Esophagus muscularis mucosa (tissue), 3 donors: Measurements from ENCODE around the gene WWOX.

ENCODE experiments used
- EP300 ChIP-seq: sonication (generic); formaldehyde crosslinking; IDR thresholded peaks from one replicate; pipeline ENCODE4 v1.6.1; 2017; ENCODE audit warnings: antibody characterized with exemption
- POLR2AphosphoS5 ChIP-seq, 2 donors: sonication (generic); formaldehyde crosslinking; IDR thresholded peaks; one replicate each; pipeline ENCODE4 v1.6.1; 2017; ENCODE audit warnings: antibody characterized with exemption in 2 of 2

DNA sequence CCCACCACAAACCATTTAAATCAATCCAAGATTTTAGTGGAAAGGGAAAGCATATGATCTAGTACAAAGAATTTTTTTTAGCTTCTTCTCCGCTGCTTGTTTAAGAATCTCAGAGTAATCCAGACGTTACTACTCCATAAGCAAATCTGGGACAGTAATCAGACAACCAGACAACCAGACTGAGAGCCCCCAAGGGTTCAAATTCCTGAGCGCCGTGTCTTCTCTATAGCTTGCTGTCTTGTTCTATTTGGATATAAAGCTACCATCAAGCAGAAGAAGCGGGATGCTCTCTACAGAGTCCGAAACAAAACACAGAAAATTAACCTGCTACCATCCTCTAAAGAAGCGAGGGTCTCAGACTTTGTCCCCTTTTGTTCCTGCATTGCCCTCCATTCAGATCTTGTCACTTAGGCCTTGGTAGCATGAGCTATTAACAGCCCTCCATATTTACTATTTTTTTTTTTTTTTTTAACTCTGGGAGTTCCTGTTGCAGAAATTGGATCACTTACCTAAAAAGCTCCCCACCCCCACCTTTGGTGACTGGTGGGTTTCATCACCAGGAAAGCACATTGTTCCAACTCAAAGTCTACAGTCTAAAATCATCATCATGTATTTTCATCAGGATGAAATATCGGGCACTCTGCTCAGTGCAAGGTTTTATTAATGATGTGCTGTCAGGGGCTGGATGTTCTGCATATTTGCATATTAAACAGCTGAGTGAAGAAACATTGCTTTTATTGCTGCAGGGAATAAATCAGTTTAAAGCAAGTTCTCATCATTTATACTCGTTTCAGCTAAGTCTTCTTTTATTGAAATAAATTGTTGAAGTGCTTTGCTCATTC is 576.7 kb downstream of the WWOX start:
- TF ChIP-seq POLR2AphosphoS5 (IDR thresholded peaks at IDR 0.05) = no peak
- no peak for TF ChIP-seq EP300
